Adrenal gland (tissue), 12 donors: Measurements from ENCODE around the gene RNF217. TPM values are rescaled to one million over a fixed set of nuclear protein-coding genes. Genes with fewer than 3 reads are reported as not detected.
"Not testable (repeated sequence)": the region's sequence is repeated elsewhere in the genome, so short reads cannot be mapped to it uniquely, and the experiment has no call there.

ENCODE experiments used
- DNase-seq, 7 donors: peaks; one replicate each; pipeline ENCODE4 v3.0.0-alpha.2; 2019 to 2020
- H3K27ac ChIP-seq, 5 donors: fragments of 200-600 bp; sonication (generic) in 4 of 5; 1 replicate in 3 of 5; 2 replicates in 2 of 5; pipeline versions ENCODE4 v1.5.1 to v1.8.0; 2016 to 2020; ENCODE audit warnings: mild to moderate bottlenecking in 1 of 5
- H3K27me3 ChIP-seq: fragments of 200-600 bp; 2 replicates; pipeline ENCODE4 v1.8.0; 2021
- H3K36me3 ChIP-seq, 2 donors: fragments of 200-600 bp; replicated peaks in 1 of 2; 1 replicate in 1 of 2; 2 replicates in 1 of 2; pipeline versions ENCODE4 v1.5.1 to v1.8.0; 2018 to 2022
- H3K4me1 ChIP-seq, 2 donors: fragments of 200-600 bp; replicated peaks in 1 of 2; 1 replicate in 1 of 2; 2 replicates in 1 of 2; pipeline versions ENCODE4 v1.5.1 to v1.8.0; 2018 to 2021
- H3K4me3 ChIP-seq, 4 donors: fragments of 200-600 bp; sonication (generic) in 3 of 4; one replicate each; pipeline ENCODE4 v1.5.1; 2016 to 2018
- H3K9me3 ChIP-seq, 3 donors: fragments of 200-600 bp; sonication (generic) in 1 of 3; replicated peaks in 1 of 3; 1 replicate in 2 of 3; 2 replicates in 1 of 3; pipeline versions ENCODE4 v1.5.1 to v1.8.0; 2016 to 2021
- CTCF ChIP-seq, 6 experiments: fragments of 450-650 bp in 4 of 6; fragments of 200-600 bp in 2 of 6; sonication (generic) in 1 of 6; IDR thresholded peaks; 1 replicate in 5 of 6; 2 replicates in 1 of 6; pipeline versions ENCODE4 v1.5.1 to v1.8.0; 2016 to 2021; ENCODE audit warnings: antibody characterized with exemption in 6 of 6, mild to moderate bottlenecking in 2 of 6, moderate library complexity in 1 of 6
- POLR2A ChIP-seq, 2 donors: fragments of 450-650 bp; IDR thresholded peaks; one replicate each; pipeline ENCODE4 v1.6.1; 2017; ENCODE audit warnings: antibody characterized with exemption in 2 of 2, mild to moderate bottlenecking in 2 of 2, moderate library complexity in 1 of 2
- WGBS, 4 donors: extraction: QIAGEN DNeasy Blood & Tissue Kit in 2 of 4; methylation state at CpG; one replicate each; pipeline versions ENCODE4 v1.1.5 to v1.1.7; 2013 to 2017; 5-methylcytosine and 5-hydroxymethylcytosine counted together
- intact Hi-C, 2 donors: fragments of 100-400 bp; cut with DNase I; formaldehyde crosslinking; loops; one replicate each; pipeline versions ENCODE4 v1.14.1 to v1.15.0; 2022 to 2023
- polyA plus RNA-seq, 3 donors: library from polyadenylated mRNA; stranded (reverse); fragments of 200-250 nt in 2 of 3; fragments of 350-450 nt in 1 of 3; fragmentation: Illumina TruSeq in 1 of 3; extraction: RNeasy Lipid Tissue Mini Kit (QIAGEN cat#74804) in 1 of 3; gene quantifications; one replicate each; pipeline ENCODE4 v1.2.3, GENCODE V29; 2013 to 2014
- total RNA-seq, 9 donors: library from RNA; depleted of rRNA in 4 of 9; stranded (reverse); fragments of >200 nt in 4 of 9; fragments of 120-200 nt in 1 of 9; fragmentation: NEBNext Ultra II Directional in 1 of 9; extraction: Animal tissue kit (Norgen Biotek cat#: 25700) in 1 of 9; gene quantifications; one replicate each; pipeline versions ENCODE4 v1.1.0 to v1.2.4, GENCODE V29; 2013 to 2023
- donor health status: healthy with polysubstance abuse.
- donor health status: Bipolar disorder and iron deficiency.
- donor health status: DM: yes; HTN: yes; CAD: no.
- donor health status: DM: no; HTN: no; CAD: no.
- donor health status: DM: no; HTN: no; CAD: no.
- donor health status: DM: yes; HTN: yes; CAD: no.

Gene RNF217
- total and polyA plus RNA-seq, 12 donors: 4.6 to 23.0 (median 11.5) TPM

GRCh38 chr6:125124049-125124669, 161.9 kb downstream of the RNF217 start:
- Histone ChIP-seq H3K27me3 (no peaks in the 10 kb centered on the region), H3K27ac (no peak overlapping the region), H3K36me3 (no peaks in the 10 kb centered on the region), H3K9me3 (no peaks in the 10 kb centered on the region), H3K4me1 (no peaks in the 10 kb centered on the region), H3K4me3 (no peak overlapping the region)
- no peak for DNase-seq
- 74 to 100% (median 90%) methylated on average over 3 to 6 of the region's 6 CpGs for WGBS, 4 donors
- intact Hi-C loops: loop anchor here in 1 of 2 donors (10.0 kb wide), 1 partner anchor 1269 kb away; no protein-coding TSS in a partner anchor
- TF ChIP-seq CTCF (IDR thresholded peaks at IDR 0.05) (no peak), POLR2A (IDR thresholded peaks at IDR 0.05) (no peak)

- H3K27me3 ChIP-seq, H3K36me3 ChIP-seq, H3K4me3 ChIP-seq, H3K4me1 ChIP-seq, H3K9me3 ChIP-seq, H3K27ac ChIP-seq, DNase-seq: not testable (repeated sequence)
- intact Hi-C loops: loop anchor here in 1 of 2 donors (10.0 kb wide), 1 partner anchor 1271 kb away; no protein-coding TSS in a partner anchor
- WGBS, 4 donors: 85 to 96% (median 95%) methylated on average over 4 to 23 of the region's 23 CpGs; no CpG with 5 or more reads in 1 of the 4 donors
Observed at GRCh38 chr6:125125856-125126255, 163.6 kb downstream of the RNF217 start.

DNA sequence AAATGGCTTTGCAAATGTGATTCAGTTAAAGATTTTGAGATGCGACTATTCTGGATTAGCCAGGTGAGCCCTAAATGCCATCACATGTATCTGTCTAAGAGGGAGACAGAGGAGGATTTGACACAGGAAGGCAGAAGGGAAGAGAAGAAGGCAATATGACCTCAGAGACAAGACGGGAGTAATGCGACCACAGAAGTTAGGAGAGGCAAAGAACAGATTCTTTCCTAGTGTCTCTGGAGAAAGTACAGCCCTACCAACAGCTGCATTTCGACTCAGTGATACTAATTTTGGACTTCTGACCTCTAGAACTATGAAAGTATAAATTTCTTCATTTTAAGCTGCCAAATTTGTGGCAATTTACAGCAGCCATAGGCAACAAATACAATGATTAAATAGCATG, 167.1 kb downstream of the RNF217 start:
- Histone ChIP-seq H3K4me1 (no peaks in the 10 kb centered on the region), H3K27me3 (no peaks in the 10 kb centered on the region), H3K9me3 (no peaks in the 10 kb centered on the region), H3K36me3 (no peaks in the 10 kb centered on the region), H3K27ac (no peak overlapping the region), H3K4me3 (no peak overlapping the region)
- intact Hi-C loops: loop anchor here in 1 of 2 donors (10.0 kb wide), 1 partner anchor 1275 kb away; no protein-coding TSS in a partner anchor
- DNase-seq: no peak
- TF ChIP-seq CTCF (IDR thresholded peaks at IDR 0.05): no peak
- no peak for TF ChIP-seq POLR2A (IDR thresholded peaks at IDR 0.05)
- 71 to 83% (median 78%) methylated on average over 4 of the region's 4 CpGs for WGBS, 4 donors

- no peaks in the 10 kb centered on the region for H3K4me1 ChIP-seq
- no peaks in the 10 kb centered on the region for H3K36me3 ChIP-seq
- H3K27ac ChIP-seq: no peak overlapping the region
- TF ChIP-seq CTCF (IDR thresholded peaks at IDR 0.05) (no peak), POLR2A (IDR thresholded peaks at IDR 0.05) (no peak)
- no peaks in the 10 kb centered on the region for H3K9me3 ChIP-seq
- intact Hi-C loops: no loop called here
- 42 to 60% (median 56%) methylated on average over 1 of the region's 1 CpG for WGBS, 4 donors
- H3K4me3 ChIP-seq: no peak overlapping the region
- no peak for DNase-seq
- no peaks in the 10 kb centered on the region for H3K27me3 ChIP-seq
Observed at GRCh38 chr6:125132058-125132457, 169.8 kb downstream of the RNF217 start.

DNA sequence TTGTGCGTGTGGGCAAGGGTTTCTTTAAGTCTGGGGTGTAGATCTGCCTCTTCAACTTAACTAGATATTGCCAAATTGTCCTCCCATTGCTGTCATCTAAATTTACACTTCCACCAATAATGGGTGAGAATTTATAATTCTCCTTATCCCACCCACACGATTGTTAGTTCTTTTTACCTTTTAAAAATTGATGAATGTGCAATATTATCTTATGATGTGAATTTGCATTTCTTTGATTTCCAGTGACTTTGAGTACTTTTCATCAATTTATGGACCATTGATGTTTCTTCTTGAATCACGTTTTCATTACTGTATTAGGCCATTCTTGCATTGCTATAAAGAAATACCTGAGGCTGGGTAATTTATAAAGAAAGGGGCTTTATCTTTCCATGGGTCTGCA, 174.1 kb downstream of the RNF217 start:
- DNase-seq: no peak
- 79 to 85% (median 82%) methylated on average over 3 of the region's 3 CpGs for WGBS, 4 donors
- H3K27me3 ChIP-seq: no peaks in the 10 kb centered on the region
- no peak for TF ChIP-seq POLR2A (IDR thresholded peaks at IDR 0.05)
- no peak for TF ChIP-seq CTCF (IDR thresholded peaks at IDR 0.05)
- H3K4me3 ChIP-seq: no peak overlapping the region
- no peaks in the 10 kb centered on the region for H3K9me3 ChIP-seq
- no peaks in the 10 kb centered on the region for H3K36me3 ChIP-seq
- no peak overlapping the region for H3K27ac ChIP-seq
- H3K4me1 ChIP-seq: no peaks in the 10 kb centered on the region
- intact Hi-C loops: no loop called here
